K562 (cell line): ENCODE measurements around the gene MYLIP. TPM values are rescaled to one million over a fixed set of nuclear protein-coding genes. Genes with fewer than 3 reads are reported as not detected.
A peak's percentile ranks its signal among the peaks of the same experiment; 100 is the strongest.

Source experiments
- ATAC-seq: fragments of 200-7000 bp; cut with Tn5 transposase; 3 replicates; pipeline ENCODE4 v1.9.1; 2020; ENCODE audit warnings: moderate library complexity
- BruUV-seq: library from RNA; stranded (reverse); fragments of 400-500 nt; replicated peaks from 2 replicates; lab custom pipeline; 2021; lab: Mats Ljungman, UMichigan
- CTCF ChIA-PET: fragments of 300-600 bp; formaldehyde crosslinking; extraction: SDS; loops from one replicate; lab custom pipeline; 2021; ENCODE audit warnings: low intra/inter-chr PET ratio; lab: Yijun Ruan, JAX
- POLR2A ChIA-PET: fragments of 300-600, 350-650 bp; sonication (Branson Sonifier 250); formaldehyde crosslinking; extraction: SDS; loops from one replicate; lab custom pipeline; 2021; ENCODE audit warnings: antibody characterized with exemption, inconsistent platforms; lab: Yijun Ruan, JAX
- DNase-seq, 4 experiments: peaks; one replicate each; pipeline versions ENCODE4 v3.0.0 to v3.0.0-alpha.2; 2011 to 2018; ENCODE audit warnings: low spot score in 3 of 4, mixed read lengths in 3 of 4; ENCODE audit errors: extremely low read depth in 1 of 4
- FAIRE-seq: peaks from 2 replicates; lab custom pipeline; 2011; peaks lifted over from hg19 to GRCh38; lab: Jason Lieb, UNC
- H2AFZ ChIP-seq: 2 replicates; pipeline ENCODE4 v1.6.0; 2011; ENCODE audit warnings: low read depth, low read length, control low read depth, inconsistent platforms
- H3K27ac ChIP-seq: fragments of 200-600 bp; 3 replicates; pipeline ENCODE4 v1.8.0; 2011; ENCODE audit warnings: low read depth, mild to moderate bottlenecking, control low read depth, inconsistent platforms, low read length, moderate library complexity, mixed read lengths; ENCODE audit errors: extremely low read depth
- H3K27me3 ChIP-seq, 2 experiments: fragments of 300-600 bp in 1 of 2; 2 replicates in 1 of 2; 3 replicates in 1 of 2; pipeline versions ENCODE4 v1.6.0 to v1.8.0; 2011; ENCODE audit warnings: inconsistent platforms in 2 of 2, low read length in 2 of 2, mild to moderate bottlenecking in 1 of 2, mixed read lengths in 1 of 2, moderate library complexity in 1 of 2; ENCODE audit not compliant: control insufficient read depth in 2 of 2, insufficient read depth in 2 of 2
- H3K36me3 ChIP-seq: fragments of 300-600 bp; 3 replicates; pipeline ENCODE4 v1.8.0; 2011; ENCODE audit warnings: mild to moderate bottlenecking, low read length, inconsistent platforms; ENCODE audit not compliant: control insufficient read depth, insufficient read depth
- H3K4me1 ChIP-seq, 2 experiments: fragments of 200-600 bp in 1 of 2; replicated peaks in 1 of 2; 2 replicates in 1 of 2; 3 replicates in 1 of 2; pipeline versions ENCODE4 v1.5.1 to v1.8.0; 2011; ENCODE audit warnings: inconsistent platforms in 2 of 2, low read length in 2 of 2, mild to moderate bottlenecking in 1 of 2, mixed read lengths in 1 of 2, moderate library complexity in 1 of 2; ENCODE audit not compliant: control insufficient read depth in 2 of 2, insufficient read depth in 2 of 2
- H3K4me2 ChIP-seq: 2 replicates; pipeline ENCODE4 v1.6.1; 2011; ENCODE audit warnings: low read length, control low read depth, inconsistent platforms, mixed read lengths; ENCODE audit not compliant: insufficient read depth
- H3K4me3 ChIP-seq: fragments of 200-600 bp; sonication (generic), shearing (Covaris generic); 2 replicates; pipeline ENCODE4 v1.5.1; 2016; ENCODE audit warnings: control low read depth, inconsistent platforms
- H3K79me2 ChIP-seq: fragments of 200-600 bp; 3 replicates; pipeline ENCODE4 v1.8.0; 2011; ENCODE audit warnings: low read length, inconsistent platforms; ENCODE audit not compliant: control insufficient read depth, insufficient read depth
- H3K9ac ChIP-seq, 2 experiments: 2 replicates each; pipeline versions ENCODE4 v1.6.0 to v1.6.1; 2011; ENCODE audit warnings: low read depth in 2 of 2, low read length in 2 of 2, control low read depth in 1 of 2, inconsistent platforms in 1 of 2, mild to moderate bottlenecking in 1 of 2, mixed read lengths in 1 of 2; ENCODE audit not compliant: insufficient read depth in 1 of 2
- H3K9me1 ChIP-seq: one replicate; pipeline ENCODE4 v1.6.0; 2011; ENCODE audit warnings: inconsistent platforms, mild to moderate bottlenecking, low read length, moderate library complexity; ENCODE audit not compliant: control insufficient read depth, insufficient read depth
- H3K9me3 ChIP-seq: replicated peaks from 2 replicates; pipeline ENCODE4 v1.5.1; 2011; ENCODE audit warnings: low read depth, low read length, inconsistent platforms; ENCODE audit not compliant: control insufficient read depth, insufficient read depth
- H4K20me1 ChIP-seq: replicated peaks from 2 replicates; pipeline ENCODE4 v1.6.1; 2011; ENCODE audit warnings: low read length, inconsistent platforms, mixed read lengths; ENCODE audit not compliant: control insufficient read depth, insufficient read depth
- CREB5 ChIP-seq: fragments of 250-450 bp; sonication (Bioruptor Pico); IDR thresholded peaks from 2 replicates; pipeline ENCODE4 v1.5.0; 2020; ENCODE audit warnings: mild to moderate bottlenecking
- MLLT1 ChIP-seq, 2 experiments: fragments of 450-650 bp; IDR thresholded peaks; 2 replicates each; pipeline ENCODE4 v1.6.1; 2016
- NBN ChIP-seq: fragments of 450-650 bp; IDR thresholded peaks from 2 replicates; pipeline ENCODE4 v1.6.1; 2016; ENCODE audit warnings: low read depth, mild to moderate bottlenecking
- POLR2AphosphoS2 ChIP-seq: IDR thresholded peaks from 2 replicates; pipeline ENCODE4 v1.6.1; 2012; ENCODE audit warnings: low read length, improper control_type of control experiment
- ZNF408 ChIP-seq: fragments of 250-450 bp; sonication (Bioruptor Pico); IDR thresholded peaks from 2 replicates; pipeline ENCODE4 v1.4.0; 2020; ENCODE audit warnings: low read depth, mild to moderate bottlenecking, moderate library complexity
- ZNF75A ChIP-seq: fragments of 450-650 bp; formaldehyde crosslinking; IDR thresholded peaks from 2 replicates; pipeline ENCODE4 v1.4.0; 2020; ENCODE audit warnings: mild to moderate bottlenecking
- WGBS: fragments of 100-300 bp; shearing (Covaris generic); methylation state at CpG from one replicate; pipeline ENCODE4 v1.1.6; 2016; ENCODE audit warnings: low coverage, mixed read lengths; ENCODE audit not compliant: insufficient coverage; ENCODE audit errors: missing lambda C conversion rate; 5-methylcytosine and 5-hydroxymethylcytosine counted together
- in situ Hi-C: fragments of 300-500 bp; cut with MboI; formaldehyde crosslinking; loops from 4 replicates; pipeline ENCODE4 v1.15.0; 2018; ENCODE audit warnings: inconsistent platforms, mixed read lengths
- intact Hi-C: fragments of 100-400 bp; cut with micrococcal nuclease; formaldehyde crosslinking; loops from 2 replicates; pipeline ENCODE4 v1.14.2; 2022
- polyA plus RNA-seq, 8 experiments: library from polyadenylated mRNA; depleted of rRNA in 4 of 8; stranded (reverse) in 5 of 8; unstranded in 3 of 8; fragments of >200 nt; fragmentation: Nextera tagmentation in 2 of 8; fragmentation: Illumina TruSeq in 1 of 8; extraction: Ambion mirVana in 2 of 8; extraction: Trizol in 1 of 8; gene quantifications; 2 replicates each; pipeline versions ENCODE4 v1.2.1 to v1.2.3, GENCODE V29; 2011 to 2014; ENCODE audit warnings: inconsistent platforms in 1 of 8, missing spikeins in 1 of 8
- total RNA-seq, 7 experiments: library from RNA; depleted of rRNA in 6 of 7; stranded (reverse); fragments of >200 nt in 6 of 7; fragmentation: Illumina TruSeq in 2 of 7; extraction: Trizol in 2 of 7; gene quantifications; 2 replicates each; pipeline versions ENCODE4 v1.2.1 to v1.2.3, GENCODE V29; 2011 to 2021; ENCODE audit warnings: low replicate concordance in 1 of 7
- TF ChIP-seq, protein P1 (sequence below): fragments of 450-650 bp; IDR thresholded peaks from 2 replicates; pipeline ENCODE4 v1.6.1; 2018; ENCODE audit not compliant: partially characterized antibody
- TF ChIP-seq, protein P2 (sequence below): fragments of 450-650 bp; formaldehyde crosslinking; IDR thresholded peaks from 2 replicates; pipeline ENCODE4 v1.4.0; 2022; ENCODE audit warnings: missing genetic modification characterization

Gene MYLIP
- total and polyA plus RNA-seq, 9 of the 15 experiments (the other 6 are each of a cell fraction or from before 2014, with no cell fraction given), result 10.8 to 43.5 (median 31.5) TPM

DNA sequence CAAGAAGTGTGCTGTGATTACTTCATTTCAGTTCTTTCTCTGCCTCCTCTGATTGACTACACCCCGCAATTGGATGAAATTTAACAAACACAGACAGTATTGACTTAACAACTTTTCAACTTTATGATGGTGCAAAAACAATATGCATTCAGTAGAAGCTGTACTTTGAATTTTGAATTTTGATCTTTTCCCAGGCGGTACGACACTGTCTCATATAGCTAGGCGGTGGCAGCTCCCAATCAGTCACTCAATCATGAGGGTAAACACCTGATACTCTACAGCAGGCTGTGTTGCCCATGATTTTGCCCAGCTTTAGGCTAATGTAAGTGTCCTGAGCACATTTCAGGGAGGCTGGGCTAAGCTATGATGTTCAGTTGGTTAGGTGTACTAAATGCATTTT lies 47.6 kb upstream of the MYLIP start:
- intact Hi-C loops, result no loop called here
- H3K79me2 ChIP-seq, result no peaks in the 10 kb centered on the region
- no peak for DNase-seq
- no peaks in the 10 kb centered on the region for H4K20me1 ChIP-seq
- ChIA-PET CTCF (no interaction called here), POLR2A (interaction anchor here (1.3 to 1.6 kb wide), 2 partner anchors 9 to 47 kb away, joined by 4 read pairs; partner anchors contain the start of gene MYLIP)
- H3K4me2 ChIP-seq, result no peak overlapping the region
- TF ChIP-seq NBN (no peak), ZNF75A (CRISPR knock-in tag) (no peak), ZNF408 (CRISPR knock-in tag) (no peak)
- no peak overlapping the region for H3K4me3 ChIP-seq
- 61% methylated on average over 4 of the region's 4 CpGs for WGBS
- H3K27me3 ChIP-seq, result no peaks in the 10 kb centered on the region
- no peak for ATAC-seq
- no peak overlapping the region for H3K27ac ChIP-seq
- H3K36me3 ChIP-seq, result no peaks in the 10 kb centered on the region
- H3K9me1 ChIP-seq, result no peaks in the 10 kb centered on the region
- H3K9me3 ChIP-seq, result no peaks in the 10 kb centered on the region
- in situ Hi-C loops, result no loop called here
- H2AFZ ChIP-seq, result no peak overlapping the region
- H3K9ac ChIP-seq, result no peak overlapping the region
- no peaks in the 10 kb centered on the region for H3K4me1 ChIP-seq
- no TSS peak for BruUV-seq
- no peak for FAIRE-seq

DNA sequence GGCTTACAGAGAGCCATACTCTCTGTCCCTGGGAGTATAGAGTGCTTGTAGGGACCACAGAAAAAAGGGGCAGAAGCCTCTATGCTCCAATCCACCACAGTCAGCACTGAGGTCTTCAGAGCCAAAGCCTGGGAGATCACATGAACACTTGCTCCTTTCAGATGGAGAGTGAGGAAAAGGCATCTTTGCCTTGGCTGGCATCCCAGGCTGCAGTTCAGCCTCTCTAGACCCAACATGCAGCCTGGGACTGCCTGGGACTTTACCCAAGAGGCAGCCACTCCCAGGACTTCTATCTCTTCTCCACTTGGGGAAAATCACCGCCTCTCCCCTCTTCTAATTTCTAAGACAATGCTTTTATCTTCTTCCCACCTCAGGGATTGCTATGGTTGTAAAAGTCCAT lies 46.5 kb upstream of the MYLIP start:
- no peaks in the 10 kb centered on the region for H3K9me3 ChIP-seq
- H3K9me1 ChIP-seq, result no peaks in the 10 kb centered on the region
- no peaks in the 10 kb centered on the region for H3K4me1 ChIP-seq
- DNase-seq (no peak), ATAC-seq (peak; percentile 31; the same call in 2 of the 3 replicates), FAIRE-seq (no peak)
- no peaks in the 10 kb centered on the region for H3K36me3 ChIP-seq
- H2AFZ ChIP-seq, result no peak overlapping the region
- H3K4me3 ChIP-seq, result no peak overlapping the region
- no peak overlapping the region for H3K27ac ChIP-seq
- BruUV-seq, result no TSS peak
- ChIA-PET CTCF (no interaction called here), POLR2A (interaction anchor here (1.1 to 1.6 kb wide), 4 partner anchors 8 to 72 kb away, joined by 3 to 4 read pairs (median 4); partner anchors contain the start of gene MYLIP)
- WGBS, result 55% methylated on average over 1 of the region's 1 CpG
- no peaks in the 10 kb centered on the region for H3K79me2 ChIP-seq
- H3K9ac ChIP-seq, result no peak overlapping the region
- no peak overlapping the region for H3K4me2 ChIP-seq
- H4K20me1 ChIP-seq, result no peaks in the 10 kb centered on the region
- in situ Hi-C loops, result no loop called here
- intact Hi-C loops, result no loop called here
- H3K27me3 ChIP-seq, result no peaks in the 10 kb centered on the region
- TF ChIP-seq, protein P1, sequence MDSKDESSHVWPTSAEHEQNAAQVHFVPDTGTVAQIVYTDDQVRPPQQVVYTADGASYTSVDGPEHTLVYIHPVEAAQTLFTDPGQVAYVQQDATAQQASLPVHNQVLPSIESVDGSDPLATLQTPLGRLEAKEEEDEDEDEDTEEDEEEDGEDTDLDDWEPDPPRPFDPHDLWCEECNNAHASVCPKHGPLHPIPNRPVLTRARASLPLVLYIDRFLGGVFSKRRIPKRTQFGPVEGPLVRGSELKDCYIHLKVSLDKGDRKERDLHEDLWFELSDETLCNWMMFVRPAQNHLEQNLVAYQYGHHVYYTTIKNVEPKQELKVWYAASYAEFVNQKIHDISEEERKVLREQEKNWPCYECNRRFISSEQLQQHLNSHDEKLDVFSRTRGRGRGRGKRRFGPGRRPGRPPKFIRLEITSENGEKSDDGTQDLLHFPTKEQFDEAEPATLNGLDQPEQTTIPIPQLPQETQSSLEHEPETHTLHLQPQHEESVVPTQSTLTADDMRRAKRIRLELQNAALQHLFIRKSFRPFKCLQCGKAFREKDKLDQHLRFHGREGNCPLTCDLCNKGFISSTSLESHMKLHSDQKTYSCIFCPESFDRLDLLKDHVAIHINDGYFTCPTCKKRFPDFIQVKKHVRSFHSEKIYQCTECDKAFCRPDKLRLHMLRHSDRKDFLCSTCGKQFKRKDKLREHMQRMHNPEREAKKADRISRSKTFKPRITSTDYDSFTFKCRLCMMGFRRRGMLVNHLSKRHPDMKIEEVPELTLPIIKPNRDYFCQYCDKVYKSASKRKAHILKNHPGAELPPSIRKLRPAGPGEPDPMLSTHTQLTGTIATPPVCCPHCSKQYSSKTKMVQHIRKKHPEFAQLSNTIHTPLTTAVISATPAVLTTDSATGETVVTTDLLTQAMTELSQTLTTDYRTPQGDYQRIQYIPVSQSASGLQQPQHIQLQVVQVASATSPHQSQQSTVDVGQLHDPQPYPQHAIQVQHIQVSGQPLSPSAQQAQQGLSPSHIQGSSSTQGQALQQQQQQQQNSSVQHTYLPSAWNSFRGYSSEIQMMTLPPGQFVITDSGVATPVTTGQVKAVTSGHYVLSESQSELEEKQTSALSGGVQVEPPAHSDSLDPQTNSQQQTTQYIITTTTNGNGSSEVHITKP, result no peak
- TF ChIP-seq, protein P2, sequence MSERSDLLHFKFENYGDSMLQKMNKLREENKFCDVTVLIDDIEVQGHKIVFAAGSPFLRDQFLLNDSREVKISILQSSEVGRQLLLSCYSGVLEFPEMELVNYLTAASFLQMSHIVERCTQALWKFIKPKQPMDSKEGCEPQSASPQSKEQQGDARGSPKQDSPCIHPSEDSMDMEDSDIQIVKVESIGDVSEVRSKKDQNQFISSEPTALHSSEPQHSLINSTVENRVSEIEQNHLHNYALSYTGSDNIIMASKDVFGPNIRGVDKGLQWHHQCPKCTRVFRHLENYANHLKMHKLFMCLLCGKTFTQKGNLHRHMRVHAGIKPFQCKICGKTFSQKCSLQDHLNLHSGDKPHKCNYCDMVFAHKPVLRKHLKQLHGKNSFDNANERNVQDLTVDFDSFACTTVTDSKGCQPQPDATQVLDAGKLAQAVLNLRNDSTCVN (CRISPR knock-in tag), result no peak
- TF ChIP-seq MLLT1 (IDR thresholded peaks at IDR 0.05), result no peak
- no peak for TF ChIP-seq CREB5 (CRISPR knock-in tag)
- TF ChIP-seq POLR2AphosphoS2, result no peak
